Astrocyte (in vitro differentiated cells and primary cell): Measurements from ENCODE around the gene ISLR.

Source experiments
- CTCF ChIP-seq: IDR thresholded peaks from 2 replicates; pipeline ENCODE4 v1.5.1; 2011; ENCODE audit warnings: low read depth, mild to moderate bottlenecking, inconsistent platforms, low read length, moderate library complexity; ENCODE audit not compliant: insufficient read depth
- EZH2 ChIP-seq: IDR thresholded peaks from 2 replicates; pipeline ENCODE4 v1.6.1; 2012; ENCODE audit warnings: mild to moderate bottlenecking, low read length, inconsistent platforms; ENCODE audit not compliant: insufficient read depth

GRCh38 chr15:74158855-74159650 is 14.5 kb upstream of the ISLR start:
- no peak for TF ChIP-seq CTCF
- no peak for TF ChIP-seq EZH2
